ENCODE data around the gene TNFRSF8.
"Not testable (repeated sequence)": the region's sequence is repeated elsewhere in the genome, so short reads cannot be mapped to it uniquely, and the experiment has no call there.

TNFRSF8 gene

GRCh38 chr1:12063141-12064072 lies at the start of gene TNFRSF8:
TSS of gene TNFRSF8 (plus strand) at chr1:12063303. CDS start at chr1:12063599, 296 bp downstream.
- no peak for FAIRE-seq

GRCh38 chr1:12014141-12014991 lies 48.7 kb upstream of the TNFRSF8 start:
- no peak for FAIRE-seq

- no peak for FAIRE-seq
Measured at GRCh38 chr1:12015001-12015491, 48.1 kb upstream of the TNFRSF8 start.

GRCh38 chr1:12015499-12015898 lies 47.6 kb upstream of the TNFRSF8 start:
- no peak for FAIRE-seq

GRCh38 chr1:12016182-12016581 lies 46.9 kb upstream of the TNFRSF8 start:
- FAIRE-seq = no peak

- no peak for FAIRE-seq
Measured at GRCh38 chr1:12019858-12020509, 43.1 kb upstream of the TNFRSF8 start.

GRCh38 chr1:12021616-12022015 lies 41.5 kb upstream of the TNFRSF8 start:
- no peak for FAIRE-seq

- FAIRE-seq = no peak
Measured at GRCh38 chr1:12022036-12022435, 41.1 kb upstream of the TNFRSF8 start.

- no peak for FAIRE-seq
Measured at GRCh38 chr1:12026586-12026985, 36.5 kb upstream of the TNFRSF8 start.

- no peak for FAIRE-seq
Measured at GRCh38 chr1:12028248-12028647, 34.9 kb upstream of the TNFRSF8 start.

GRCh38 chr1:12028957-12029511 lies 34.1 kb upstream of the TNFRSF8 start:
- no peak for FAIRE-seq

GRCh38 chr1:12029720-12030339 lies 33.3 kb upstream of the TNFRSF8 start:
- FAIRE-seq = no peak

GRCh38 chr1:12031039-12031980 lies 31.8 kb upstream of the TNFRSF8 start:
- FAIRE-seq = no peak

- no peak for FAIRE-seq
Measured at GRCh38 chr1:12032161-12032621, 30.9 kb upstream of the TNFRSF8 start.

- not testable (repeated sequence) for FAIRE-seq
Measured at GRCh38 chr1:12033441-12033840, 29.7 kb upstream of the TNFRSF8 start.

- FAIRE-seq = no peak
Measured at GRCh38 chr1:12034381-12034801, 28.7 kb upstream of the TNFRSF8 start.

- no peak for FAIRE-seq
Measured at GRCh38 chr1:12035312-12035711, 27.8 kb upstream of the TNFRSF8 start.

GRCh38 chr1:12037486-12038355 lies 25.4 kb upstream of the TNFRSF8 start:
- FAIRE-seq = no peak

GRCh38 chr1:12038356-12039163 lies 24.5 kb upstream of the TNFRSF8 start:
- FAIRE-seq = no peak
